ENCODE results near the gene USP13.

USP13 gene

GRCh38 chr3:179701176-179701827 lies 48.5 kb downstream of the USP13 start:
- FAIRE-seq, result no peak

- FAIRE-seq, result peak; percentile 98
Observed at GRCh38 chr3:179702271-179702947, 49.6 kb downstream of the USP13 start.

GRCh38 chr3:179703816-179704215 lies 51.0 kb downstream of the USP13 start:
- FAIRE-seq, result no peak

- FAIRE-seq, result no peak
Observed at GRCh38 chr3:179706233-179706632, 53.4 kb downstream of the USP13 start.

- FAIRE-seq, result no peak
Observed at GRCh38 chr3:179710079-179710478, 57.2 kb downstream of the USP13 start.

GRCh38 chr3:179713643-179714090 lies 60.8 kb downstream of the USP13 start:
- no peak for FAIRE-seq

GRCh38 chr3:179715582-179715981 lies 62.7 kb downstream of the USP13 start:
- FAIRE-seq, result no peak

- no peak for FAIRE-seq
Observed at GRCh38 chr3:179716226-179716625, 63.4 kb downstream of the USP13 start.

GRCh38 chr3:179716811-179717210 lies 64.0 kb downstream of the USP13 start:
- FAIRE-seq, result no peak

GRCh38 chr3:179717219-179717618 lies 64.4 kb downstream of the USP13 start:
- no peak for FAIRE-seq

- FAIRE-seq, result no peak
Observed at GRCh38 chr3:179719048-179719734, 66.4 kb downstream of the USP13 start.

GRCh38 chr3:179720196-179720595 lies 67.4 kb downstream of the USP13 start:
- FAIRE-seq, result no peak

- no peak for FAIRE-seq
Observed at GRCh38 chr3:179723617-179724016, 70.8 kb downstream of the USP13 start.

GRCh38 chr3:179726075-179726699 lies 73.3 kb downstream of the USP13 start:
- no peak for FAIRE-seq

GRCh38 chr3:179729086-179729485 lies 76.2 kb downstream of the USP13 start:
- no peak for FAIRE-seq

GRCh38 chr3:179729981-179730380 lies 77.1 kb downstream of the USP13 start:
- no peak for FAIRE-seq

GRCh38 chr3:179730506-179730905 lies 77.7 kb downstream of the USP13 start:
- FAIRE-seq, result no peak

GRCh38 chr3:179731544-179731943 lies 78.7 kb downstream of the USP13 start:
- FAIRE-seq, result no peak

- no peak for FAIRE-seq
Observed at GRCh38 chr3:179732661-179733348, 80.0 kb downstream of the USP13 start.

- FAIRE-seq, result no peak
Observed at GRCh38 chr3:179733797-179734196, 81.0 kb downstream of the USP13 start.

- no peak for FAIRE-seq
Observed at GRCh38 chr3:179734497-179735281, 81.8 kb downstream of the USP13 start.

- no peak for FAIRE-seq
Observed at GRCh38 chr3:179735321-179735720, 82.5 kb downstream of the USP13 start.

All from islet of Langerhans (tissue), 1 donor.